ENCODE results near the gene PARP12.

Gene PARP12

GRCh38 chr7:140005754-140006503, 56.8 kb downstream of the PARP12 start:
- Histone ChIP-seq H3F3A (ENCODE audit: control insufficient read depth, insufficient read depth) (0 out of 2 replicates have a peak, but pooled peaks cover 3% of the 10 kb centered on the region), H3K4me2 (ENCODE audit: low read length) (no peak overlapping the region), H3K4me3 (ENCODE audit: low read length) (no peak overlapping the region), H3K9me3 (ENCODE audit: control insufficient read depth, insufficient read depth, low read length) (no peaks in the 10 kb centered on the region), H3K79me2 (ENCODE audit: control insufficient read depth, low read length) (no peaks in the 10 kb centered on the region), H3K9me2 (replicated peaks; ENCODE audit: control insufficient read depth, low read length) (no peaks in the 10 kb centered on the region), H3K27me3 (ENCODE audit: control insufficient read depth, low read length) (no peaks in the 10 kb centered on the region), H3K4me1 (ENCODE audit: control insufficient read depth, low read length) (no peaks in the 10 kb centered on the region), H3K36me3 (ENCODE audit: control insufficient read depth, low read length) (no peaks in the 10 kb centered on the region), H4K20me1 (ENCODE audit: control insufficient read depth, insufficient read depth, low read depth, low read length) (no peaks in the 10 kb centered on the region), H3K27ac (ENCODE audit: low read depth, low read length) (no peak overlapping the region)
- TF ChIP-seq CTCF (IDR thresholded peaks at IDR 0.05; ENCODE audit: low read depth, low read length, poor library complexity, severe bottlenecking) (peak; percentile 62), EZH2phosphoT487 (IDR thresholded peaks at IDR 0.05; ENCODE audit: borderline replicate concordance, low read length) (no peak)

- no peak overlapping the region for H3K4me2 ChIP-seq (ENCODE audit: low read length)
- TF ChIP-seq CTCF (IDR thresholded peaks at IDR 0.05; ENCODE audit: low read depth, low read length, poor library complexity, severe bottlenecking) (no peak), EZH2phosphoT487 (IDR thresholded peaks at IDR 0.05; ENCODE audit: borderline replicate concordance, low read length) (no peak)
These were observed 57.4 kb downstream of the PARP12 start for GRCh38 chr7:140005341-140005740.

GRCh38 chr7:140004672-140005071, 58.1 kb downstream of the PARP12 start:
- no peak for TF ChIP-seq CTCF (IDR thresholded peaks at IDR 0.05; ENCODE audit: low read depth, low read length, poor library complexity, severe bottlenecking)
- TF ChIP-seq EZH2phosphoT487 (IDR thresholded peaks at IDR 0.05; ENCODE audit: borderline replicate concordance, low read length), result no peak
- no peaks in the 10 kb centered on the region for H3K9me3 ChIP-seq (ENCODE audit: control insufficient read depth, insufficient read depth, low read length)
- no peak overlapping the region for H3K4me3 ChIP-seq (ENCODE audit: low read length)

More at GRCh38 chr7:140005341-140005740, 57.4 kb downstream of the PARP12 start:
- H3K9me2 ChIP-seq (replicated peaks; ENCODE audit: control insufficient read depth, low read length), result no peaks in the 10 kb centered on the region
- no peaks in the 10 kb centered on the region for H3K36me3 ChIP-seq (ENCODE audit: control insufficient read depth, low read length)
- no peak overlapping the region for H3K4me3 ChIP-seq (ENCODE audit: low read length)
- H3K79me2 ChIP-seq (ENCODE audit: control insufficient read depth, low read length), result no peaks in the 10 kb centered on the region
- H4K20me1 ChIP-seq (ENCODE audit: control insufficient read depth, insufficient read depth, low read depth, low read length), result no peaks in the 10 kb centered on the region
- no peak overlapping the region for H3K27ac ChIP-seq (ENCODE audit: low read depth, low read length)
- H3K9me3 ChIP-seq (ENCODE audit: control insufficient read depth, insufficient read depth, low read length), result no peaks in the 10 kb centered on the region
- H3K4me1 ChIP-seq (ENCODE audit: control insufficient read depth, low read length), result no peaks in the 10 kb centered on the region
- H3K27me3 ChIP-seq (ENCODE audit: control insufficient read depth, low read length), result no peaks in the 10 kb centered on the region; the same call in 1 of the 2 replicates
- H3F3A ChIP-seq (ENCODE audit: control insufficient read depth, insufficient read depth), result 0 out of 2 replicates have a peak, but pooled peaks cover 3% of the 10 kb centered on the region

More at GRCh38 chr7:140004672-140005071, 58.1 kb downstream of the PARP12 start:
- no peaks in the 10 kb centered on the region; the same call in 1 of the 2 replicates for H3K27me3 ChIP-seq (ENCODE audit: control insufficient read depth, low read length)
- no peaks in the 10 kb centered on the region for H3K79me2 ChIP-seq (ENCODE audit: control insufficient read depth, low read length)
- H3K27ac ChIP-seq (ENCODE audit: low read depth, low read length), result no peak overlapping the region
- H3K9me2 ChIP-seq (replicated peaks; ENCODE audit: control insufficient read depth, low read length), result no peaks in the 10 kb centered on the region
- no peak overlapping the region for H3K4me2 ChIP-seq (ENCODE audit: low read length)
- H3F3A ChIP-seq (ENCODE audit: control insufficient read depth, insufficient read depth), result 0 out of 2 replicates have a peak, but pooled peaks cover 3% of the 10 kb centered on the region
- no peaks in the 10 kb centered on the region for H4K20me1 ChIP-seq (ENCODE audit: control insufficient read depth, insufficient read depth, low read depth, low read length)
- H3K4me1 ChIP-seq (ENCODE audit: control insufficient read depth, low read length), result no peaks in the 10 kb centered on the region
- no peaks in the 10 kb centered on the region for H3K36me3 ChIP-seq (ENCODE audit: control insufficient read depth, low read length)

Data from DOHH2 (cell line).